GM19328 (cell line): ENCODE data around the gene PSTPIP2.
"Not testable (repeated sequence)": the region's sequence is repeated elsewhere in the genome, so short reads cannot be mapped to it uniquely, and the experiment has no call there.

Experiments
- ATAC-seq: cut with Tn5 transposase; IDR thresholded peaks from one replicate; pipeline ENCODE4 v1.9.1; 2021; ENCODE audit warnings: mild to moderate bottlenecking, moderate library complexity; ENCODE audit not compliant: unreplicated experiment

The PSTPIP2 gene

DNA sequence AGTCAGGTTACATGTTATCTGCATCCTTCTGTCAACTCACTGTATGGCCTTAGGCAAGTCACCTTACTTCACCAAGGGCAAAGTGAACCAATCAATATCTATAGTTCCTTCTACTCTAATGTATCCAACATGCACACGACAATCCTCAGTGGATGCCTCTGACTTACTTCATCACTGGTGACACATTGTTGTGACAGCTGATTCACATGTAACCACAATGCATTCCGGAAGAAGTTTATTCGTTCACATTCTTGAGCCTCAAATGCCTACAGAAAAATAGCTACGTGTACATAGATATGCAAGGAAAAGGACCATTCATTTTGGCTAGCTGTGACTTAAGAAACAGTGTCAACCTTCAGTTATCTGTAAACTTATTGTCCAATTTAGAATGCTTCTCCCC lies 78.6 kb downstream of the PSTPIP2 start:
- no peak for ATAC-seq

DNA sequence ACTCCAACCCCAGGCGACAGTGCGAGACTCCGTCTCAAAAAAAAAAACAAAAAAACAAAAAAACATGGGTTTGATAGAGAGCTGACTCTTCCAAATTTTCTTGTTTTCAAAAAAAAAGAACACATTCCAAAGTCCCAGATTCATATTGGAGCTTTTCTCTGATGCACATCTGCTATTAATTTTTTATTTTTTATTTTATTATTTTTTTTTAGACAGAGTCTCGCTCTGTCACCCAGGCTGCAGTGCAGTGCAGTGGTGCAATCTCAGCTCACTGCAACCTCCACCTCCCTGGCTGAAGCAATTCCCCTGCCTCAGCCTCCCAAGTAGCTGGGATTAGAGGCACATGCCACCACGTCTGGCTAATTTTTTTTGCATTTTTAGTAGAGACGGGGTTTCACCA lies 79.5 kb downstream of the PSTPIP2 start:
- not testable (repeated sequence) for ATAC-seq

DNA sequence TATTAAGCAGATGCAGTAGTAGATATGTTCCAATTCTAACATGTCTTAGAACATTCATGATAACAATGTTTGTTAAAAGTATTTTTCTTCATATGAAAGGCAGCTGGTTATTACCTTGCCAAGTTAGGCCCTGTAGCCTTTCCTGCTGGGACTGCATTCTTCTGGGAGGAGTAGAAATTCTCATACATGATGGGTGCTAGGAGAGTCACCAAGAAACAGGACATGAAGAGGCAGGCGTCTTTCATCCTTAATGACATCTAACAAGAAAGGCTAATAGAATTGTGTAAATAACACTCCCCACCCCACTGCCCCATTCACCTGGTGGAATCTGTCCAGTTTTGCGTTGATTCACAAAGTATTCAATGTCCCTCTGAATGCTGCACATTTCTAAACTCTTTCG lies 80.3 kb downstream of the PSTPIP2 start:
- ATAC-seq, result no peak

DNA sequence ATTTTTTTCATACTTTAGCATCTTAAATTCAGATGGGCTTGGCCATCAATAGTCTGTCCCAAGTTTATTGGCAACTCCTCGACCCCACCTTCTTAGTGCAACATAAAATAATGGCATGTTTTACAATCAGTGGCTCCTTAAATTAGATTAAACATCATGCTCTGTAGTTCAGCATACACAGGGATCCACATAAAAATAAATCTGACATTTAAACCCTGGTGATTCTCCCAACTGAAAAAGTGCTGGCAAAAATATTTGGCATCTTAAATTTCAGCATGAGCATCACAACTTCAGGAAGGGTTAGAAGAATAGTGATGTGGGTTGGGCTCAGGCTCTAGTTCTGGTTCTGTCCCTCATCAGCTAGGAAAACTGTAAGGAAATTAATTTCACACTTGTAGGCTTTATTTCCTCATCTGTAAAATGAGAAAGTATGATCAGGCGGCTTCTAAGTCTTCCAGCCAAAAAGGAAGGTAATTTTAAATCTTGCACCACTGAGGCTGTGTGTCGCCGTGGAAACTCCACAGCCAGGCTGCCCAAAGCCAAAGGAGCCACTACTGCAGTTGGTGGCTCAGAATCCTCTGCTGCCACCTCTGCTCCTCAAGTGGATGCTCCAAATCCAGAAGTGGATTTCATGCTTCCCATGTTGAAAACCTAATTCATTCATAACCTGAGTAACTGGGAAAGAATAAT lies 87.4 kb downstream of the PSTPIP2 start:
- ATAC-seq, result no peak

DNA sequence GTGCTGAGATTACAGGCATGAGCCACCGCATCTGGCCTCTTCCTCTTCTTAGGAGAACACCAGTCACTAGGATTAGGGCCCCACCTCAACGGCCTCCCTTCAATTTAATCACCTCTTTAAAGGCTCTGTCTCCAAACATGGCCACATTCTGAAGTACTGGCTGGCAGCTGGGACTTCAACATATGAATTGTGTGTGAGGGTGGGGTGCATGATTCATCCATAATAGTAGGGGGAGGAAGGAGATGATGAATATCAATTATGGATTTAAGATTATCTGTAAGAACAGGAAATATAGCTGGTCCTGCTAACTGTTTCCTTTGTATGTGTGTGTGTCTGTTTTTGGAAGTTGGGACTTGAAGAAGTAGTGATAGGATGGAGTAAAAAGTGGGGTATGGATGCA lies 90.2 kb downstream of the PSTPIP2 start:
- no peak for ATAC-seq

DNA sequence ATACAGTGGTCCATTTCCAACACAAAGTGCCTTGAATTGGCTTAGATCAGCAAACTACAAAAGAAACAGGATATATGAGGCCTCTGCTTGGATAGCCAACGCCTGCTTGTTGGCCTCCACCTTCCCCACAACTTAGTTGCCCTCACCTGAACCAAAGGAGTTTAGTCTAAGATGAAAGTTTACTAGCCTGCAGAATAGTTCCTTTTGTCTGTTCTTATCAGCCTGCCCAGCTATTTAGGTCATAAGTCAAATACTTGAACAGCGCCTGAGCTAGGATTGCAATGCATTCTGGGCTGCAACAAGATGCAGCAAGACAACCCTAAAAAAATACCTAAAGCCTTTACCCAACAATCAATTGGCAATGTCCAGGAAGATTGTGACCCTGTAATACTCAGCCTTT lies 91.8 kb downstream of the PSTPIP2 start:
- no peak for ATAC-seq

DNA sequence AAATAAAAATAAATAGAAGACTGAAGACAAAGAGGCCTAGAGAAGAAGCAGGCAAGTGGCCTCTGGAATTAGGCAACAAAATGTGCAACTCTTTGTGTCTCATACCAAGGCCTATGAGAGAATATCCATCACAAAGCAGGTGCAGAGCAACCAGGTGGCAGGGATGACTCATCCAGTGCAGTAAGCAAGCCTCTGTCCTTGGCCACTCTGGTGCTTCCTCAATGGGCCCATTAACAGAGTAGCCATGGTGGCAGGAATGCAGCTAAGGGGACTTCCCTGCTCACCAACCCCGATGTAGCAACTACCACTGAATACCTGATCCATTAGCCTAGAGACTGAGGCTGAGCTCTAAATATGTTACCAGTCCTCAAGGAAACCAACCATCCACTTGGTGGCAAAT lies 94.0 kb downstream of the PSTPIP2 start:
- no peak for ATAC-seq

DNA sequence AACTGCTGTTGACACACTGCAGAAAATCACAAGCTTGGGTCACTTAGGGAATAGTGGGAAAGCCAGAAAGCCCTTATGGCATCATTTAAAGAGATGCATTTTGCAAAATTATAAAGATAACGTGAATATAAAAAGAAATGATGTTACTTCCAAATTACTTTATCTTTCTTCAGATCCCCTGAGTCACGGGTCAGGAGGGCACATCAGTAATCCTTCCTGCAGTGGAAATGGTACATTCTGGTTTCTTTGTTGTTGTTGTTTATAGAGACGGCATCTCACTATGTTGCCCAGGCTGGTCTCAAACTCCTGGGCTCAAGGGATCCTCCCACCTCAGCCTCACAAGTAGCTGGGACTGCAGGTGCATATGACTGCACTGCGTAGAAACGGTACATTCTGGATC lies 95.1 kb downstream of the PSTPIP2 start:
- ATAC-seq, result no peak

DNA sequence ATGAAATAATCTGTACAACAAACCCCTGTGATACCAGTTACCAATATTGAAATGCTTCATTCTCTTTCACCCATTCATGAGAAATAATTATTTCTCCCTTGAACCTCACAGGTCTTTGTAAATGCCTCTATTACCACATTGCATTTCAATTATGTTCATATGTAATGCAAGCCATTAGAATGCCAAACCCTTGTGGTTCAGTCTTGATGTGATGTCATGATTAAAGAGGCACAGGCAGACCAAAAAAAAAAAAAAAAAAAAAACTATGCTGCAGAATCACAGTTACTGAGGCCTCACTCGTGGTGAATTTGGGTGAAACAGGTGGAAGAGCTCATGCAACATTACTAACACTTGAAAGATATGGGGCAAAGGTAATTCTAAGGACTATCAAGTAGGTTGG lies 95.5 kb downstream of the PSTPIP2 start:
- ATAC-seq, result no peak

DNA sequence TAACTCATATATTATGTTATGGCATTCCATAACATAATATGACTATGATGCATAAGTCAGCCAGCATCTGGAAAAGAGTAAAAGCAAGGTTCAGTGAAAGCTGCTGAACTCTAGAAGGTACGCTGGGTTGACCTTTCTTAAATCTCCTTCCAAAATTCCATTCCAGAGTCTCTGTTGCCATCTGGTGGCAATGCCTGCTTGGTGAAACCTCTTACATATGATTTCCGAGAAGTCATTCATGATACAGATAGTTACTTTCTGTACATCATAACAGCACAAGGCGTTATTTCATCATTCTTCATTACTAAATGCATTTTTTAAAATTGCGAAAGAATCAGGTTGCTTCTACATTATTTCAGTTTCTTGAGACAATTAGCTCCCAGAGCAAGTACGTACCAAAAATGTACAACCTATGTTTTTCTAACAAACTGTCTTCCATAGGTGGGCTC lies 97.9 kb downstream of the PSTPIP2 start:
- ATAC-seq, result no peak

DNA sequence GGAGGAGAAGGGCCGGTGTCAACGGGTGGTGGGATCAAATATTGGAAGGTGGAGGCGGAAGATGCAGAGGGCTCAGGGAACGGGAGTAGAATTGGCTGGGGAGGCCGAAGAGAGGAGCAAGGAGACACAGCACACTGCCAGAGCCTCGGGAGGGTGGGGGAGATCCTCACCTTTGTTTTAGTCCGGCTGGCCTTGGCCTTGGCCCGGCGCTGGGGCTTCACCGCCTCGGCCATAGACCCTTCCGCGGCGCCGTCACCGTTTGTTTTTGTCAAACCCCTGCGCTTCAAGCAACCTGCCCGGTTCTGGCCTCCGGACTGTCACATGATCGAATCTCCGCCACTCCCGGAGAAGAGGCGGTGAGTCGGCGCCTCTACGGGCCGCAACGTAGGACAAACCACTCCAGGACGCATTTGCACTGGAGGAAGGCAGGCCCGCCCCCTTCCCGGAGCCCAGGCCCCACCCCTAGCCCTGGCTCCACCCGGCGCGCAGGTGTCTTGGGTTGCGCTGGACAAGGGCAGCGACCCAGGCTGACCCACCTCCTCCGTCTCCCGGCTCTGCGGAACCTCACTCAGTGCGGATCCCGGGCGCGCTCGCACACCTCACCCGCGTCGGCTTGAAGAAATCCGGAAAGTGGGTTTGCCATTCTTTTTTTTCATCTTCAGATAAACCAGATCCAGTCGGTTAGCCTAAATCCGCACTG lies 104.9 kb downstream of the PSTPIP2 start, which contains the start of gene EPG5:
Gene EPG5 (minus strand): TSS at position 323 of the 700 bp plus-strand sequence. CDS start 90 bp downstream, at position 233.
- peak; percentile 99 for ATAC-seq

DNA sequence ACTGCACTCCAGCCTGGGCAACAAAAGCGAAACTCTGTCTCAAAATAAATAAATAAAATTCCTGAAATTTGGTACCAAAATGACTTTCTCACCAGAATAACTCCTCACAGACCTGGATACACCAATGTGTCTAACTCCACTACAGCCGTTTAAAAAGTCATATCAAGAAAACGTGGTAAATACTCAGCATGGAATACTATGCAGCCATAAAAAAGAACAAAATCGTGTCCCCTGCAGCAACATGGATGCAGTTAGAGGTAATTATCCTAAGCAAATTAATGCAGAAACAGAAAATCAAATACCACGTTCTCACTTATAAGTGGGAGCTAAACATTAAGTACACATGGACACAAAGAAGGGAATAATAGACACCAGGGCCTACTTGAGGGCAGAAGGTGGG lies 107.1 kb downstream of the PSTPIP2 start:
- ATAC-seq, result not testable (repeated sequence)

DNA sequence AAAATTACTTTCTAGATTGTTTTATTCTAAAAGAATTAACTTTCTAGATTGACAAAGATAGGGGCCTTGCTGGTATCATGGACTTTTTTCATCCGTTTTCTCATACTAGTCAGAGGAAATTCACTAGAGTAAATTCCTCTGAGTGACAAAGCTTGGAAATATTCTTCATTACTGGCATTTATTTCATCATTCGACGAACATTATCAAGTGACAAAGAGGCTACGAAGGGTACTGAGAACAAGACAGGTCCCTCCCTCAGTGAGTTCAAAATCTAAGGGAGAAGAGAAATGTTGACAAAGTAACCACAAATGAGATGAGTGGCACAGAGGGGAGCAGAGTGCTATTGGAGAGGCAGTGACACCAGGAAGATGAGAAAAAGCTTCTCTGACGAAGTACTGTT lies 109.2 kb downstream of the PSTPIP2 start:
- ATAC-seq, result no peak

DNA sequence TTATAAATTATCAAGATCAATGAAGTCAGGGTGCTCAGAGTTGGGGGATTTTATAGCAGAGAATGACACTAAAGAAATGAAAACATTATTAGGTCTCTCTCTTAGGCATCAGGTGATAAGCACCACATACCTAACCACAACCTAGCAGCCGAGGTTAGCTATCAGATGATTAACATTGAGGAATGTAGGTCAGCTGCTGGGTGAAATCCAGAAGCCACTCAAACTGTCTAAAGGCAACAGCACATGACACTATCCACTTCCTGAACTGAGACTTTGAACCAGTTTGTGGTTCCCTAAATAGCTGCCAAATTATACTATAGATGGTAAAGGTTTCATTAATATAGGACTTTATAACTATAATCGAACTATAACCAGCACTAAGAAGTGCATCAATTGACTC lies 109.6 kb downstream of the PSTPIP2 start:
- no peak for ATAC-seq

DNA sequence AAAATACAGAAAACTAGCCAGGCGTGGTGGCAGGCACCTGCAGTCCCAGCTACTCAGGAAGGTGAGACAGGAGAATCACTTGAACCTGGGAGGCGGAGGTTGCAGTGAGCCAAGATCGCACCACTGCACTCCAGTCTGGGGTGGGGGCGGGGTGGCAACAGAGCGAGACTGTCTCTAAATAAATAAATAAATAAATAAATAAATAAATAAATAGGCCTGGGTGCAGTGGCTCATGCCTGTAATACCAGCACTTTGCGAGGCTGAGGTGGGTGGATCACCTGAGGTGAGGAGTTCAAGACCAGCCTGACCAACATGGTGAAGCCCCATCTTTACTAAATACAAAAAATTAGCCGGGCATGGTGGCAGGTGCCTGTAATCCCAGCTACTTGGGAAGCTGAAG lies 112.6 kb downstream of the PSTPIP2 start:
- not testable (repeated sequence) for ATAC-seq

DNA sequence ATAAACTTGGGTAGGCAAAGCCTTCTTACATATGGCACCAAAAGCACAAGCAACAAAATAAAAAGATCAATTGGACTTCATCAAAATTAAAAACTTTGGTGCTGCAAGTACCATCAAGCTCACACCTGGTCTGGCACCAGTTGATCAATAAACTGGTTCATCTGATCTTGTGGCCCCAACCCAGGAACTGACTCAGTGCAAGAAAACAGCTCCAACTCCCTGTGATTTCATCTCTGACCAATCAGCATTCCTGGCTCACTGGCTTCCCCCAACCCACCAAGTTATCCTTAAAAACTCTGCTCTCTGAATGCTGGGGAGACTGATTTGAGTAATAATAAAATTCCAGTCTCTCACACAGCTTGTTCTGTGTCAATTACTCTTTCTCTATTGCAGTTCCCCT lies 113.3 kb downstream of the PSTPIP2 start:
- no peak for ATAC-seq

DNA sequence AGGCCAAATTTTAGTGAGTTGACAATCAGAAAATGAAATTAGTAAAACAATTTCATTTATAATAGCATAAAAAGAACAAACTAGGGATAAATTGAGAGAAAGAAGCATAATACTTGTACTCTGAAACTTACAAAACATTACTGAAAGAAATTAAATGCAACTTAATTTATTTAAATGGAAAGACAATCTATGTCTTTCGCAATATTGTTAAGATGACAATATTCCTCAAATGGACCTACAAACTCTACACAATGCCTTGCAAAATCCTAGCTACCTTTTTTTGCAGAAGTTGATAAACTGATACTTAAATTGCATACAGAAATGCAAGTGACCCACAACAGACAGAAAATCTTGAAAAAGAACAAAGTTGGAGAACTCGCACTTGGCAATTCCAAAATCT lies 114.0 kb downstream of the PSTPIP2 start:
- no peak for ATAC-seq

DNA sequence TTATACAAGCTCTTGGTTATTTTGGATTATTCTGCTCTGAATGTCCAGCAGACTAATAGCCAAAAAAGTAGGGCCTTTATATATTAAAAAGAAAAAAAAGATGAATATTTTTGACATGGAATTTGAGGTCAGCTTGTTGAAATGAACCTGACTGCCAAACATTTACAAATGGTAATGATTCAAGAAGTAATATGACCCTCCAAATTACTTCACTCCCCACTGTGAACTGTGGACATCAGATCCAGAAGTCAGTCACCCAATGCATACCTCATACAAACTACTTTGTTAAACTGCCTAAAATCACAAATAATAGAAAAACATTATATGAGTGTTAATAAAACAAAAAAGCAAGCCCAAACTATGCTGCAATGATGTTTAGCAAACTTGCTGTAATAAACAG lies 115.0 kb downstream of the PSTPIP2 start:
- no peak for ATAC-seq

DNA sequence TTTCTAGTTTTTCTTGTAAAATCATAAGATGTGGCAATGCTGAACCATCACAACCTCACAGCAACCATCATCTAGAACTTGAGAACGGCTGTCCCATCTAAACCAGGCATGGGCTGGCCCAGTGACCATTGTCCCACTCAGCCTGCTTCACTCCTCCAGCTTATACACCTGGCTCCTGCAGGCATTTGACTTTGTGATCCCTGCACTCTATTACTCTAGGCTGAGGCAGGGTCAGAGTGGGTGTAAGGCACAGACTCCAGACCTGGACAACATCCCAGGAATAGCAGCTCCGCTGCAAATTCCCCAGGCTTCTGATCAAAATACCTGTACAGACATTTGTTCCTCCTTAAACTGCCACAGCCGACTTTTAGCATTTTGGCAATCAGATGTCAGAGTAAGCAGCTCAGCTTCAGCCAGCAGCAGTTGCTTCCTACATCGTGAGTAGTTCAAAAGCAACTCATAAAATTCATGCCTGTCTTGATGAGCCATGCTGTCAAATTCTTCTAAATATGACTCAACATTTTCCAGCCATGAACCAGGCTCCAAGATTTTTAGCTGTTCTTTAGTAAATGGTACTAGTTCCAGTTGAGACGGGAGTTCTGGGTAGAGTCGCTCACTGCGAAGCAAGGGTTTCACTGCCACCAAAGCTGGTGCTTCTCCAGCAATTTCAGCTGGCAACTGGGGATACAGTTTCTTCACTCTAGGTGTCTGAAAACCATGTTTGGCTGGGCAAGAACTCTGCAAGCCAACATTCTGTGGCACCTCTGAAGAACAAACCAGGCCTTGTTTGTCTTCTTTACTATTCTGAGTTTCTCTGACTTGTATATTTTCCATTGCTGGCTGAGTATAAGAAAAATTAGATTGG lies 117.8 kb downstream of the PSTPIP2 start:
- no peak for ATAC-seq

DNA sequence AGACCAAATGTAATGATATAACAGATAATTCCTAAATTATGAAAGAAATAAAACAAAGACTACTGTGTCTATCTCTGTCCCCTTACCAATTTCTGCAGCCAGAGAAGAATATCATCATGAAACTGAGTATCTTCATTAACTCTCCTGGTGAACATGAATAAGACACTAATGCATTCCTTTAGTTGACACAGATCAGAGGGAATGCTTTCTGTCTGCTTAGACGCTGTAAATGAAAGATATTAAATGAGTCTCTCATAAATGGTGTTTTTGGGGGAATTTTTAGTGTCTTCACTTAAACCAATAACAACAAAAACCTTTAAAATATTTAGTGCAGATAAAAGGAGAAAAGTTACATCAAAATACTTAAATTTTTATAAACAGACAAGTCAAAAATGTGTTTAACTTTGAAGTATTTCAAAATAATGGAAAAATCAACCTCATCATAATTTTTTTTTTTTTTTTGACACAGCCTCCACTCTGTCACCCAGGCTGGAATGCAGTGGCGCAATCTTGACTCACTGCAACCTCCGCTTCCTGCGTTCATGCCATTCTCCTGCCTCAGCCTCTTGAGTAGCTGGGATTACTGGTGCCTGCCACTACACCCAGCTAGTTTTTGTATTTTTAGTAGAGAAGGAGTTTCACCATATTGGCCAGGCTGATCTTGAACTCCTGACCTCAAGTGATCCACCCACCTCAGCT lies 120.9 kb downstream of the PSTPIP2 start:
- no peak for ATAC-seq

DNA sequence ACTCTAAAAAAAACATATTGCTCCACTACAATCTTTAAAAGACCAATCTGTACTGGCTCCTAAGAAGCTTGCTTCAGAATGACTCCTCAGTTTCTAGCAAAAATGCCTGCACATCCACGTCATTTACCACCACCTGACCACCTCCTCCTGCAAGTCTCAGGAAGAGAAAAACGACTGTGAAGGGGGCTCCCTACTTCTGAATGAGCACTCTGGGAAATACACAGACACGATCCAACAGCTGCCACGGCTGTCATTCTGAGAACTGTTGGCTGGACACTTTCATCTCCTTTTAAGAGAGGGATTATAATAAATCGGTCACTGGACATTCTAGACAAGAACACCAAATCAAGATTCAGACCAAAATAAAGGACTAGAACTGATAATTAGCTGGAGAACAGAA lies 126.4 kb downstream of the PSTPIP2 start:
- no peak for ATAC-seq
